ENCODE measurements around the gene ZBTB16.

ZBTB16 gene

DNA sequence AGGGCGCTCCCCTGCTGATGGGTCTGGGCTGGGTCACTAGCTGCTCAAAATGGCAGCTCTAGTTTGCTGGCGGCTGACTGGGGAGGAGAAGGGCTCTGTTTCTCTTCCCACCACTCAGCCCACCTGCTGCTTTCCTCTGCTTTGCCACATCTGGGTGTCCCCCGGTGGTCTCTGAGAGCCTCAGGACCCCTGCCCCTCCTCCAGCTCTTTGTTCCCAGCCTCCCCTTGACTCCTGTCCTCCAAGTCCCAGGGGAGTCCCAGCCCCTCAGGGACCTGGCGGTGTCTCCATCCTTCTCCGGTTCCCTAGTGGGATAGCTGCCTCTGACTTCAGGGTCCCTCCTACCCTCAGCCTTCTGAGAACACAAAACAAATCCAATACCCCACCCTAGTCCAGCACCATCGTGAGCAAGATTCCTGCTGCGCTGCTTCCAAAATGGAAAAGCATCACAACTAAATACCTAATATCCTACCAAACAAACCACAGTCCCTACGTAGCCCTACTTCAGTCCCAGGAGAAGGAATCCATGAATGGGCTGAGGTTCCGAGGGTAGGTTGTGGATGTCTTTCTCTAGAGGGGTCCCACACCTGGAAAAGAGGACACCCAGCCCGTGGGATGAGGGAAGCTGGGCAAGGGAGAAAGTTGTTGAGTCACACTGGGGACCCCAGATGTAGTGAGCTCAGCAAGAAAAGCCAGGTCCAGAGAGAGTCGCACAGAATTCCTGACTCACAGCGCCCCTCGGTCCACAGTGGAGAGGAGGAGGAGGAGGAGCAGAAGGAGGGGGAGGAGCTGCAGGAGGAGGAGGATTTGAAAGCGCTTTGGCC lies 191.7 kb downstream of the ZBTB16 start:
- no peak for DNase-seq
- TF ChIP-seq, protein P1, sequence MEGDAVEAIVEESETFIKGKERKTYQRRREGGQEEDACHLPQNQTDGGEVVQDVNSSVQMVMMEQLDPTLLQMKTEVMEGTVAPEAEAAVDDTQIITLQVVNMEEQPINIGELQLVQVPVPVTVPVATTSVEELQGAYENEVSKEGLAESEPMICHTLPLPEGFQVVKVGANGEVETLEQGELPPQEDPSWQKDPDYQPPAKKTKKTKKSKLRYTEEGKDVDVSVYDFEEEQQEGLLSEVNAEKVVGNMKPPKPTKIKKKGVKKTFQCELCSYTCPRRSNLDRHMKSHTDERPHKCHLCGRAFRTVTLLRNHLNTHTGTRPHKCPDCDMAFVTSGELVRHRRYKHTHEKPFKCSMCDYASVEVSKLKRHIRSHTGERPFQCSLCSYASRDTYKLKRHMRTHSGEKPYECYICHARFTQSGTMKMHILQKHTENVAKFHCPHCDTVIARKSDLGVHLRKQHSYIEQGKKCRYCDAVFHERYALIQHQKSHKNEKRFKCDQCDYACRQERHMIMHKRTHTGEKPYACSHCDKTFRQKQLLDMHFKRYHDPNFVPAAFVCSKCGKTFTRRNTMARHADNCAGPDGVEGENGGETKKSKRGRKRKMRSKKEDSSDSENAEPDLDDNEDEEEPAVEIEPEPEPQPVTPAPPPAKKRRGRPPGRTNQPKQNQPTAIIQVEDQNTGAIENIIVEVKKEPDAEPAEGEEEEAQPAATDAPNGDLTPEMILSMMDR (IDR thresholded peaks at IDR 0.05; ENCODE audit: low read depth, low read length), result no peak
- Histone ChIP-seq H3K27me3 (ENCODE audit: insufficient read depth, low read depth, severe bottlenecking) (no peaks in the 10 kb centered on the region), H3K36me3 (no peaks in the 10 kb centered on the region), H3K27ac (no peak overlapping the region), H3K9me3 (ENCODE audit: severe bottlenecking) (no peaks in the 10 kb centered on the region), H3K4me3 (ENCODE audit: low read depth, low read length) (no peak overlapping the region)

DNA sequence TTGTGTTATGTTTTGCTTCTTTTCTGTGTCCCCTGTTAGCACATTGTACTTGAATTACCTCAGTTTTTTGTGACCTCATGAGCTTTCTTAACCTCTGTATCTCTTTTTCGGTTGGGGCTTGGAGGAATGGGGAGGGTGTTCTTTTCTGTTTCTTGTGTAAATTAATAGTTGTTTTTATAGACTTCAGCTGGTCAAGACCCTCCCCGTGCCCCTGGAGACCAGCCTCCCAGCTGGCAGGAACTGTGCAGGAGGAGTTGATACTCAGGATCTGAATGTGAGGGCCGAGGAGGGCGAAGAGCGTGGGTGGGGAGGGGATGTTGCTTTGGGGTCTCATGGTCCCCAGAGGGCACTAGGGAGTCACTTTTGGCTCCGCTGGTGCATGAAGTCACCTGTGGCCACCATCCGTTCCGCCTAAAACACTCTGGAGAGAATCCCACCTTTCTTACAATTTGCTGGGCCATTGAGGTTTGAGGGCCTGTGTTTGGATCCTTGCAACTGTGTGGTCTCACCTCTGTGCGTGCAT lies 192.4 kb downstream of the ZBTB16 start:
- no peaks in the 10 kb centered on the region for H3K36me3 ChIP-seq
- no peak for DNase-seq
- H3K4me3 ChIP-seq (ENCODE audit: low read depth, low read length), result no peak overlapping the region
- H3K9me3 ChIP-seq (ENCODE audit: severe bottlenecking), result no peaks in the 10 kb centered on the region
- no peaks in the 10 kb centered on the region for H3K27me3 ChIP-seq (ENCODE audit: insufficient read depth, low read depth, severe bottlenecking)
- H3K27ac ChIP-seq, result no peak overlapping the region
- TF ChIP-seq, protein P1 (IDR thresholded peaks at IDR 0.05; ENCODE audit: low read depth, low read length), result peak; percentile 50

DNA sequence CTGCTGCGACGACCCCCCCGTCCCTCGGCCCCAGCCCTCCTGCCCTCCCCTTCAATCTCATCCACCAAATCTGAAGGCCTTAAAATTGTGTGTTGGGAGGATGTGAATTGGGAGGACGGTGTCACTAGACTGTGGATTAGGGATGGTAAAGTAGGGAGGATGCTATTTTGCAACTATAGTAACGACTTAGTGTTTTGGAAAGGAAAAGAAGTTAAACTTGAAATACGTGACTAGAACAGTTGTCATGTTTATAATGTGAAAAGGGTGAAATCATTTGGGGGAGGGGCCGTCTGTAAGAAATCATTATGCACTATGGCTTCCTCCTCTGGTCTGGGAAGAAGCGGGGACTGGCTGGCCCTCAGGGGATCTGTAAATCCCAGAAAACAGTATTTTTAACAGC lies 193.3 kb downstream of the ZBTB16 start:
- DNase-seq, result no peak
- H3K4me3 ChIP-seq (ENCODE audit: low read depth, low read length), result no peak overlapping the region
- H3K36me3 ChIP-seq, result no peaks in the 10 kb centered on the region
- no peaks in the 10 kb centered on the region for H3K9me3 ChIP-seq (ENCODE audit: severe bottlenecking)
- TF ChIP-seq, protein P1 (IDR thresholded peaks at IDR 0.05; ENCODE audit: low read depth, low read length), result no peak
- no peaks in the 10 kb centered on the region for H3K27me3 ChIP-seq (ENCODE audit: insufficient read depth, low read depth, severe bottlenecking)
- no peak overlapping the region for H3K27ac ChIP-seq

DNA sequence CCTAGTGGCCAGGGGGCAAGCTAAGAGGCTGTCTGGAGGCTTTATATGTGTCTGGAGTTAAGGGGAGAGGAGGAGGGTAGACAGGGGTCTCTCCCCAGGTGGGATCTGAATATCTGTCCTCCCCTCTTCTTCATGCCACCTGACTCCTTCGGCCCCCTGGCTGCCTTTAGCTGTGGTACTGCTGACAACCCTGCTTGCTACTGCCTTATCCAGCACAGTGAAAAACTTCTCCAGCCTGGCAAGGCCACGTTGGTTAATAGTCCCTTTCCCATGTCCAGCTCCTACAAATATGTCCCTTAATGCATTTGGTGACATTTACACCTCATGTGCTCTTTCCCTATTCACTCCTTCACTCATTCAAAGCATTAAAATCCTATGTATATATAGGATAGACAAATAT lies 194.3 kb downstream of the ZBTB16 start:
- Histone ChIP-seq H3K27ac (no peak overlapping the region), H3K36me3 (no peaks in the 10 kb centered on the region), H3K9me3 (ENCODE audit: severe bottlenecking) (no peaks in the 10 kb centered on the region), H3K27me3 (ENCODE audit: insufficient read depth, low read depth, severe bottlenecking) (no peaks in the 10 kb centered on the region), H3K4me3 (ENCODE audit: low read depth, low read length) (no peak overlapping the region)
- TF ChIP-seq, protein P1 (IDR thresholded peaks at IDR 0.05; ENCODE audit: low read depth, low read length), result no peak
- no peak for DNase-seq

DNA sequence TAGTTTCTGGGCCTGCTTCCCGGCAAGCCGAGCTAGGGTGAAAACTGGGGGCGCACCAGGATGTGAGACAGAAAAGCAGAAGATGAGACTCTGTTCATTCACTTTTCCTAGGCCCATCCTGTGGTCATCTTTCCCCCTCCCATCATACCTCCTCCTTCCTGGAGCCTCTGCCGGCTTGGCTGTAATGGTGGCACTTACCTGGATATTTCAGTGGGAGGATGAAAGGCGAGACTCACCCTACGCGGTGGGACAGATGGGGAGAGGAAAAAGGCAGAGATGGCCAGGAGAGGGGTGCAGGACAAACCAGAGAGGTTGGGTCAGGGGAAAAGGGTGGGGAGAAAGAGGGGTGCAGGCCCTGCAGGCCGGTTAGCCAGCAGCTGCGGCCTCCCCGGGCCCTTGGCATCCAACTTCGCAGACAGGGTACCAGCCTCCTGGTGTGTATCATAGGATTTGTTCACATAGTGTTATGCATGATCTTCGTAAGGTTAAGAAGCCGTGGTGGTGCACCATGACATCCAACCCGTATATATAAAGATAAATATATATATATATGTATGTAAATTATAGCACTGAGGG lies 195.1 kb downstream of the ZBTB16 start:
- Histone ChIP-seq H3K9me3 (ENCODE audit: severe bottlenecking) (no peaks in the 10 kb centered on the region), H3K36me3 (no peaks in the 10 kb centered on the region), H3K27me3 (ENCODE audit: insufficient read depth, low read depth, severe bottlenecking) (no peaks in the 10 kb centered on the region), H3K27ac (no peak overlapping the region), H3K4me3 (ENCODE audit: low read depth, low read length) (no peak overlapping the region)
- TF ChIP-seq, protein P1 (IDR thresholded peaks at IDR 0.05; ENCODE audit: low read depth, low read length), result no peak
- no peak for DNase-seq

Data from WERI-Rb-1 (cell line).